ENCODE data around the gene OTOGL.

GRCh38 chr12:80184926-80185325, 85.6 kb downstream of the OTOGL start:
- TF ChIP-seq CTCF (IDR thresholded peaks at IDR 0.05; ENCODE audit: low read depth, low read length), result no peak
- TF ChIP-seq POLR2A (IDR thresholded peaks at IDR 0.05; ENCODE audit: extremely low read depth, insufficient read length), result no peak
- no peak for TF ChIP-seq MYC (IDR thresholded peaks at IDR 0.05; ENCODE audit: low read depth, low read length)
